ENCODE results near the gene CYP27C1. TPM values are rescaled to one million over a fixed set of nuclear protein-coding genes. Genes with fewer than 3 reads are reported as not detected.
A peak's percentile ranks its signal among the peaks of the same experiment; 100 is the strongest.

CYP27C1 gene
- not detected for total RNA-seq

- peaks cover 30 to 49% (median 35%) of the 10 kb centered on the region in 3 donors for H3K27me3 ChIP-seq
- H3K9me3 ChIP-seq = no peaks in the 10 kb centered on the region
- intact Hi-C loops (cut with DNase I; ENCODE audit: low total_unique reads) = no loop called here
- peaks cover 5 to 19% of the 10 kb centered on the region in 2 donors for H3K4me1 ChIP-seq
- H3K4me3 ChIP-seq = peak within 1 kb of the TSS; percentile 41 to 60 (median 53)
- H3K27ac ChIP-seq = no peak within 1 kb of the TSS
- no peaks in the 10 kb centered on the region for H3K36me3 ChIP-seq
- in situ Hi-C loops (cut with MboI; ENCODE audit: low sequenced_read_pairs in 4 of 4) = no loop called here
- peak; percentile 33 to 48 for ATAC-seq
- no peak for DNase-seq
- no peak for TF ChIP-seq POLR2A (IDR thresholded peaks at IDR 0.05)
- TF ChIP-seq, protein P1, sequence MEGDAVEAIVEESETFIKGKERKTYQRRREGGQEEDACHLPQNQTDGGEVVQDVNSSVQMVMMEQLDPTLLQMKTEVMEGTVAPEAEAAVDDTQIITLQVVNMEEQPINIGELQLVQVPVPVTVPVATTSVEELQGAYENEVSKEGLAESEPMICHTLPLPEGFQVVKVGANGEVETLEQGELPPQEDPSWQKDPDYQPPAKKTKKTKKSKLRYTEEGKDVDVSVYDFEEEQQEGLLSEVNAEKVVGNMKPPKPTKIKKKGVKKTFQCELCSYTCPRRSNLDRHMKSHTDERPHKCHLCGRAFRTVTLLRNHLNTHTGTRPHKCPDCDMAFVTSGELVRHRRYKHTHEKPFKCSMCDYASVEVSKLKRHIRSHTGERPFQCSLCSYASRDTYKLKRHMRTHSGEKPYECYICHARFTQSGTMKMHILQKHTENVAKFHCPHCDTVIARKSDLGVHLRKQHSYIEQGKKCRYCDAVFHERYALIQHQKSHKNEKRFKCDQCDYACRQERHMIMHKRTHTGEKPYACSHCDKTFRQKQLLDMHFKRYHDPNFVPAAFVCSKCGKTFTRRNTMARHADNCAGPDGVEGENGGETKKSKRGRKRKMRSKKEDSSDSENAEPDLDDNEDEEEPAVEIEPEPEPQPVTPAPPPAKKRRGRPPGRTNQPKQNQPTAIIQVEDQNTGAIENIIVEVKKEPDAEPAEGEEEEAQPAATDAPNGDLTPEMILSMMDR (IDR thresholded peaks at IDR 0.05 in 4 of 5, conservative IDR thresholded peaks at IDR 0.05 in 1 of 5) = no peak
These were observed at the start of gene CYP27C1 for GRCh38 chr2:127220102-127220767. CYP27C1 (minus strand) TSS chr2:127220299; CDS start chr2:127220270, 29 bp downstream.

DNA sequence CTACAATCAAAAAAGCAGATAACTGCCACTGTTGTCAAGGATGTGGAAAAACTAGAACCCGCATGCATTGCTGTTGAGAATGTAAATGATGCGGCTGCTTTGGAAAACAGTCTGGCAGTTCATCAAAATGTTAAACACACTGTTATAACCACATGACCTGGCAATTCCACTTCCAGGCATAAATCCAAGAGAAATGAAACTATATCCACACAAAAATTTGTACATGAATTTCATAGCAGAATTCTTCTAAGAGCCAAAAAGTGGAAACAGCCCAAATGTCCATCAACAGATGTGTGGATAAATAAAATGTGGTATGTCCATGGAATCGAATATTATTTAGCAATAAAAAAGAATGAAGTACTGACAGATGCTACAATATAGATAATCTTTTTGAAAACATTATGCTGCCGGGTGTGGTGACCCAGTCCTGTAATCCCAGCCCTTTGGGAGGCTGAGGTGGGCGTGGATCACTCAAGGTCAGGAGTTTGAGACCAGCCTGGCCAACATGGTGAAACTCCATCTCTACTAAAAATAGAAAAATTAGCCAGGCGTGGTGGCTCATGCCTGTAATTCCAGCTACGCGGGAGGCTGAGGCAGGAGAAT is 41.8 kb upstream of the CYP27C1 start:
- no peaks in the 10 kb centered on the region for H3K4me1 ChIP-seq
- no peak for ATAC-seq
- intact Hi-C loops (cut with DNase I; ENCODE audit: low total_unique reads) (no loop called here), in situ Hi-C loops (cut with MboI; ENCODE audit: low sequenced_read_pairs in 4 of 4) (no loop called here)
- TF ChIP-seq, protein P1 (IDR thresholded peaks at IDR 0.05 in 4 of 5, conservative IDR thresholded peaks at IDR 0.05 in 1 of 5) = no peak
- TF ChIP-seq POLR2A (IDR thresholded peaks at IDR 0.05) = no peak
- no peak overlapping the region for H3K27ac ChIP-seq
- no peak overlapping the region for H3K4me3 ChIP-seq
- no peaks in the 10 kb centered on the region for H3K9me3 ChIP-seq
- peaks cover 0 to 40% of the 10 kb centered on the region in 2 donors for H3K36me3 ChIP-seq
- DNase-seq = no peak
- no peaks in the 10 kb centered on the region for H3K27me3 ChIP-seq

DNA sequence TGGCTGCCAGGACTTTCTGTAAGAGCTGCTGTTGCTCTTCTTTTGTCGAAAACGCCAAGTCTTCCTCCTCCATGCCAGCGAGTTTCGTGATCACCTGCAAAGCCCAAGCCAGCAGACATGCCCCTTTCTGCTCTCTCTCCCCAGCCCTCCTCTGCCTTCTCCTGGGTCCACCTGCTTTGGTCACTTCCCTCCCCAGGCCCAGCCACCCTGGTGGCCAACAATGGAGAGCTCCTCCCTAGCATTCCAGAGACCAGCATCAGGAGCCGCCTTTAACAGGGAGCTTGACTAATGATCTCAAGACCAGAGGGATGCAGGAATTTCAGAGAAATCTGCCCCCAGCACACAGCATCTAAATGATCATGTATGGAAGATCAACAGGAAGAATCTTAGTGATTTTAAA is 39.3 kb upstream of the CYP27C1 start:
- intact Hi-C loops (cut with DNase I; ENCODE audit: low total_unique reads) (no loop called here), in situ Hi-C loops (cut with MboI; ENCODE audit: low sequenced_read_pairs in 4 of 4) (no loop called here)
- H3K36me3 ChIP-seq = peaks cover 0 to 42% of the 10 kb centered on the region in 2 donors
- H3K27ac ChIP-seq = no peak overlapping the region
- no peak for DNase-seq
- H3K4me3 ChIP-seq = no peak overlapping the region
- no peaks in the 10 kb centered on the region for H3K9me3 ChIP-seq
- no peaks in the 10 kb centered on the region for H3K4me1 ChIP-seq
- H3K27me3 ChIP-seq = no peaks in the 10 kb centered on the region
- TF ChIP-seq, protein P1 (IDR thresholded peaks at IDR 0.05 in 4 of 5, conservative IDR thresholded peaks at IDR 0.05 in 1 of 5) = no peak
- TF ChIP-seq POLR2A (IDR thresholded peaks at IDR 0.05) = no peak
- no peak for ATAC-seq

- in situ Hi-C loops (cut with MboI; ENCODE audit: low sequenced_read_pairs in 4 of 4) (no loop called here), intact Hi-C loops (cut with DNase I; ENCODE audit: low total_unique reads) (no loop called here)
- Histone ChIP-seq H3K27me3 (no peaks in the 10 kb centered on the region), H3K9me3 (no peaks in the 10 kb centered on the region), H3K4me1 (no peaks in the 10 kb centered on the region), H3K36me3 (peaks cover 0 to 42% of the 10 kb centered on the region in 2 donors), H3K27ac (no peak overlapping the region), H3K4me3 (no peak overlapping the region)
- TF ChIP-seq POLR2A (IDR thresholded peaks at IDR 0.05) = no peak
- TF ChIP-seq, protein P1 (IDR thresholded peaks at IDR 0.05 in 4 of 5, conservative IDR thresholded peaks at IDR 0.05 in 1 of 5) = no peak
- no peak for ATAC-seq
- no peak for DNase-seq
These were observed 36.8 kb upstream of the CYP27C1 start for GRCh38 chr2:127256866-127257265.
